Measurements from ENCODE around the gene CDH23.

Gene CDH23

DNA sequence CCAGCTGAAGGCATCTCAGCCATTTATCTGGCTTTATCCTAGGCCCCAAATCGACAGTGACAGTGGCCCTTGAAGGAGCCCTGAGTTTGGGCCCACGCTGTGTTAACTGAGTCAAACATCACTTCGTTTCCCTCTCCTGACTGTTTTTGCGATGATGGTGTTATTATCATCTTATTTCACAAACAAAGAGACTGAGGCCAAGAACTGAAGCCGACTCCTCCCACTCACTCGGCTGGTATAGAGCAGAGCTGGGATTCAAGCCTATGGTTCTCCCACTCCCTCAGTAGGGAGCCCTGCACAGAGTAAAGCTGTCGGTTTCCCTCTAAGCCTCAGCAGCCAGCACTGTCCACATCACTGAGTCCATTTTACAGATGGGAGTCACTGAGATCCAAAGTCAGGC lies 141.0 kb downstream of the CDH23 start:
- DNase-seq (ENCODE audit: low read depth): no peak

DNA sequence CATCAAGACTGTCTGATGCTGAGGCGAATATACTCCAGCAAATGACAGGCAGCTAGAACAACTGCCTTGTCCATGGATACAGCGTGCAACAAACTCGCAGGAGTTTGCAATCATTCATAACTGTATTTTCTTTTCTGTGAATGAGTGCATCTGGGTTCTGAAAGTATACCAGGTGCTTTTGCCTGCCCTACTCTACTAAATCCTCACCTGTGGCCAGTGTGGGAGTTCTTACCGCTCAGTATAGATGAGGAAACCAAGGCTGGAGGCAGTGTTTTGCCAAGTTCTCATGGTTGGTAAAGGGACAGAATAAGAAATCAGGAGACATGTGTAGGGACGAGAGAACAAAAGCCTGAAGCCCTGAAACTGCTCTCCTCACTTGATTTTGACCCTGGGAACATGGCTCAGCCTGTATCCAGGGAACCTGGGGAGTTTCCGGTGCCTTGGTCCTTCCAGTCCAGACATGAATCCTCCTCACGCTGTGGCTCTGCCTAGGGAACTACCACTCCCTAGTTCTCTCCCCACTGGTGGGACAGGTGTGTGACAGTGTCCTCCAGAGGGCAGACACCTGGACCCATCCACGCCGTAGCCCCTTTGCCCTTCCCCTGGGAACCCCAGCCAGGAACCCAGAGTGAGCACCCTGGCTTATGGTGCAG lies 142.0 kb downstream of the CDH23 start:
- DNase-seq (ENCODE audit: low read depth): no peak

DNA sequence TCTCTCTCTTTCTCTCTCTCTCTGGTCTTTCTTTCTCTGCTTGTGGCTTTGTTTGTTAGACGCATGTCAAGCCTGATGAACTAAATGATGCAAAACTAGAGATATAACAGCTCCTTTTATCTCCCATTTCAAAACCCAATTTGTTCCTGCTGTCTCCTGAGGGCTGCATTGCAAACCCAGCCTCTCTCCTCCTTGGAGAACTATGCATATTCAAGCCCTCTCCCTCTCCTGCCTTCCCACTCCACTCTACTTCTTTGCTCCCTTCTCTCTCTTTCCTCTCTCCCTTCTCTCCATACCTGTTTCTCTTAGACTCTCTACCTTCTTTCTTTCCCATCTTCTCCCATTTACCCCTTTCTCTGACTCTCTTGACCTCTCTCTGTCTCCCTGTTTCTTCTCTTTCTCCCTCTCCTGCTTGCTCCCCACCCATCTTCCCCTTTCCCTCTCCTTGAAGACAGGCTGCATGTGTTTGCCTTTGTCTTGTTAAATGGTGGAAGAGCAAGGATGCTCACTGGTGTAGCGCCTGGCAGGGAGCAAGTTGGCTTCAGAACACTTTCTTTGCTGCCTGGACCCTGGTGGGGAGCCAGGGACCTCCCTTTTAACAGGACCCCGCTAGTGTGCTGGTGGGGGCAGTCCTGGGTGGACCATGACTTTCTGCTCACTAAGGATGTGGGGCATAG lies 142.9 kb downstream of the CDH23 start:
- DNase-seq (ENCODE audit: low read depth): no peak

DNA sequence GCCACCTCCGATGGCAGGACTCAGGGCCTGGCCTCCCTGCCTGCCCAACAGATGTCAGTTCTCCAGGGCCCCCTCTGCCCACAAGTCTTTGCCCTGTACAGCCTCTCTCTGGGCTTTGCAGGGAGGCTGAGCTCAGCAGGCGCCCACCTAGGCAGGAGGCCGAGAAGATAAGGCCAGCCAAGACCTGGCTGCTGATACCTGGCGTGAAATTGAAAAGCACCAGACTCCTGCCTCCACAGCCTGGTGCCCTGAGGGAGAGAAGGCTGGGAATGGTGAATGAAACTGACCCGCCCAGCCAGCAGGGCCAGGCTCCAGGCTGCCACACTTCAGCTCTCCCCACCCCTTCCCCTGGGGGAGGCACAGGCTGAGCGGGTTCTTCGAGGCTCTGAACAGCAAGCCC lies 145.8 kb downstream of the CDH23 start:
- DNase-seq (ENCODE audit: low read depth): no peak

DNA sequence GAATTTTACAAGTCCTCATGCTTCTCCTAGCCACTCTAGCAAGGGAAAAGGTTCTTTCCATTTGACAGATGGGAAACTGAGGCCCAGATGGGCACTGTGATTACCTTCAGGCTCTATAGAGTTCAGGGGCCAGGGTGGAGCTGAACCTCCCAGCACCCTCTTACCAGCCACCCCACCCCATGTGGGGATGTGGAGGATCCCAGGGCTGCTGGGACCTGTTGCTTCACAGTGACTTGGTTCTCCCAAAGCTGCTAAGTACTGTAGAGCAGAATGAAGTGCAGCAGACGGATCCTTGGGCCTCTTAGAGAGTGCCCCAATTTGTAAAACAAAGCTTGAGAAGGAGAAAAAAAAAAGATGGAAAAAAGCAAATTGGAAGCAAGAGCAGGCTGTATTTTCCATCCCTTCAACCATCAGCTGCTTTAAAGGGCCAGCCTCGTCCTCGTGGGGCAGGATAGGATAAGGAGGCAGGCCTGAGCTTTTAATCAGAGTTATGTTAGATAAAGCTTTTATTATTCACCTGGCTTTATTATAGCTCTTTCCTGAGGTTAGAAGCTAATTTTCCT lies 147.0 kb downstream of the CDH23 start:
- no peak for DNase-seq (ENCODE audit: low read depth)

DNA sequence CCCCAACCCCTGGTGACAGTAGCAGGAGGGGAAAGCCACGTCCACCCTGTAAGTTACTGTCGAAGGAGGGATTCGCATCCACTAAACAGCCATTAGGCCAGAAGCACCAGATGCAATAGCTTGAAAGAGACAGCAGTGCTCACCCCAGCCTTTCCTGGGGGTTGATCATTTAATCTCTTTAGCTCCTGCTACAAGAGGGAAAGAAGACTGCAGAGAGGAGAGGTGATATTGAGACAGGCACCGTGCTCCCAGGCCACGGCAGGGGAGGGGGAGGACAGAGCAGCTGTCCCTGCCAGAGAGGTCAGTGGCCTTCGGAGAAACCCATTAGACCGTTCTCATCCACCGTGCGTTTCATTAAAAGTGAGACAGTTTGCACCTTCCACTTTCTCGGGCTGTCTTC lies 148.3 kb downstream of the CDH23 start:
- no peak for DNase-seq (ENCODE audit: low read depth)

DNA sequence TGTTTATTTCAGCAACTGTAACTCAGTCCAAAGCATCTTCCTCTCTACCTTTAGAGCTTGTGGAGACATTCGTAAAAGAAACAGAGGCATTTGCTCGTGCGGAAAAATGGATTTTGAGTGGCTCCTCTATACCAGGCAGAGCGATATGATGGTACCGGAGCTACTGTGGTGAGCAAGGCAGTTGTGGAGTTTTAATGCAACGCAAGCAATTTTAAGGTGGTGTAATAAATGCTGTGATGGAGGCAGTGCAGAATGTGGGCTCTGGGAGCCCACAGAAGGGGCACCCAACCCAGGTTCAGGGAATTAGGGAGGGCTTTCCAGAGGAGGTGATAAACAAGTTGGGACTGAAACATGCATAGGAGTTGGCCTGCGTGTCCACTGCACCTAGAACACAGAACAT lies 149.5 kb downstream of the CDH23 start:
- no peak for DNase-seq (ENCODE audit: low read depth)

DNA sequence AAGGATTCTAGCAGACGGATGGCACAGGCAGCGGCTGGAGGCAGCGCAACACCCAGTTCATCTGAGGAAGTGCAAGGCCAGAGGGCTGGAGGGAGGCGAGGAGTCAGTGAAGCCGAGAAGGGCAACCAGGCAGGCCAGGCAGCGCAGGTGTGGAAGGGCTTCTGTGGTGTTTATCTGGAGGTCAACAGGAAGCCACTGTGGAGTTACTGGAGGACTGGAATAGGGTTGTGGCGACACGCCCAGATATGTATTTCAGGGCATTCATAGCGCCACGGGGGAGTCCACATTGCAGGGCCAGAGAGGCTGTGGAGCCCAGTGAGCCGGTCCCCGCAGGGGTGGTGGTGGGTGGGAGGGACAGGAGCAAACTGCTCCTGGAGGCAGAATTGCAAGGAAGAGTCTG lies 150.6 kb downstream of the CDH23 start:
- no peak for DNase-seq (ENCODE audit: low read depth)

DNA sequence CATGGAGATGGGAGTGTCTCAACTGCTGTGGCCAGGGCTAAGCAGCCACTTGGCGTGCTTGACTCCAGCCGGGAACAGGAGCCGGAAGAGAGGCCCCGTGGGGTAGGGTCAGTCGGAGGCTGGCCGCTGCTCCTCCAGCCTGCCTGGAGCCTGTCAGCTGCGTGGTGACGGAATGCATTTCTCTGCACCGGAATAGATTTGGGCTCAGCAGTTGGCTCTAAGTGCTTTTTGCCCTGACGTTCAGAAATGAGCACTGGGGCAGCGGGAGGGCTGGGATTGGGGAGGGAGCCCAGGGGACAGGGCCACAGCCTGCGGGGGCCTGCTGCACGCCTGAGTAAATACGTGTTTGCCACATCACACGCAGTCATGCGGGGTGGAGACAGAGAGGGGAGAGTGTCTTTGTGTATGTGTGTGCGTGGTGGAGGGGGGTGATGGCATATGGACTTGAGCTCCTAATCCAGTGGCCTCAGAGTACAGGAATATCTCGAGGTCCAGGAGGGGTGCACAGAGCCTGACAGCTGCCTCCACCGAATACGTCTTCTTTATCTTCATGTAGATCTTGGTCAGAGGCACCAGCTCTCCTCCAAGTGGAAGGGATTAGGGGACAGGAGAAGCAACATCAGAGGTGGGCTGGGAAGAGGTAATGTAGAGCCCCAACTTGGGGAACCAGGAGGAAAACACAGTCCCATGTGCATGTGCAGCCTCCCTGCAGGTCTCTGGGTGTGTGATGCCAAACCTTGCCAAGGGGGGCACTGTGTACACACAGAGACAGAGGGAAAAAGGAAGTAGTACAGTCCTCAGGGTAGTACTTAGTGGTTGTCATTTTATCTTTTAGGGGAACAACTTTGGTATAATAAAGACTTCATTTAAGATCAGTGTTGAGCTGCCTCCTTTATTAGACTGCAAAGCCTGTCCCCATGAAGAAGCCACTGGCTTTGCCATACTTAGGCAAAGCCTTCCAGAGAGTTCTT lies 151.4 kb downstream of the CDH23 start:
- peak; percentile 21 for DNase-seq (ENCODE audit: low read depth)

DNA sequence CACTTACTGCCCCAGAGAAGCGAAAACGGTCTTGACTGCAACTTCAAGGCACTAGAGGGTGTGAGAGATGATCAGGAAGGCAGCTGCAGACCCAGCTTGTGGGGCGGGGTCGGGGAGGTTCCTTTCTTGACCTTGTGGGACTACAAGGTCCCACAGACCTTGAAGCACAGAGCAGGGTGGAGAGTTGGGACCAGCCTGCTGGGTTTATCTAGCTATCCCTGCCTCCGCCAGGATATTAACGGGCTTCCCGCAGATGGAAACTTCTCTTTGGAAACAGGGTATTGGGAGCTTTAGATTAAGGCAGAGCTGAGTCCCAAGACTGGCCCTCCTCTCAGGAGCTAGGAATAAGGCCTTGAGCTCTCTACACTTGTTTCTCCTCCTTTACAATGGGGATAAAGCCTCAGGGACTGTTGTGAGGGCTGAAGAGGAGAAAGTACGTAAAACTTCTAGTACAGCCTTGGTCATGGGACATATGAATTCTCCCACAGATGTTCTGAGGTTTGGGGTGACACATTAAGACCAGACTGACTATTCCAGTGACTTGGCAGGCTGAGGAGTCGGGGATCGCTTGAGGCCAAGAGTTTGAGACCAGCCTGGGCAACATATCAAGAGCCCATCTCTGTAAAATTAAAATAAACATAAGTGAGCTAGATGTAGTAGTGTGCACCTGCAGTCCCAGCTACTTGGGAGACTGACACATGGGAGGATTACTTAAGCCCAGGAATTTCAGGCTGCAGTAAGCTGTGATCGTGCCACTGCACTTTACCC lies 153.2 kb downstream of the CDH23 start:
- no peak for DNase-seq (ENCODE audit: low read depth)

DNA sequence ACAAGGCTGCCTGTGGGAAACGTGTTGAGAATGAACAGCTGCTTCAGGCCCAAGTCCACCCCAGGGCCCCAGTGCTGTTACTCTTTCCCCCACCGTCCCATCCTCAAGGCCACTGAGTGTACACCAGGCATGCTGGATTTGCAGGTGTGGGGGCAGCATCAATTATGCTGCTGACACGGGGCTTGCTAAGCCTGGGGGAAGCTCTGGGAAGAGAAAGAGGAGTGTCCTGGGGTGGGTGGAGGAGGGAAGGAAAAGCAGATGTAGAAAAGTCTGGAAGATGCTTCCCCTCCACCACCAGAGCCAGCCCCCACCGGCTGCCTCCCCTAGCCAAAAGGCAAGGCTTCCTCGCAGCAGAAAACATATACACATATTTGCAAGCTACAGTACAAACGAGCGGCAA lies 153.9 kb downstream of the CDH23 start:
- DNase-seq (ENCODE audit: low read depth): no peak

DNA sequence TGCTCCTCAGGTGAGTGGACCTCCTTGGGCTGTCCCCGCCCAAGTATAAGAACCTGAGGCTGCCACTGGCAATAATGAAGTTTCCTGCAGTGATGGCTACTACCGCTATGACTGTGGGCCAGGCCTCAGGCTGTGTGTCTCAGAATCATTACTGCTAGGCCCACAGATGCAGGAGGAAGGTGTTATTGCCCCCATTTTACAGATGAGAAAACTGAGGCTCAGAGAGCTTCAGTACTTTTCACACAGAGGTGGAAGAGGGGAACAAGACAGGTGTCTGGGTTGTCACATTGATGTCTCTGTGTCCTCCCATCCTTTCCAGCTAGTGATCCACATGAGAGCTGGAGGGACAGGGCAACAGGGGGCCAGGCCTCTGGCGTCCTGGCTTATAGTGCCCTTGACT lies 155.2 kb downstream of the CDH23 start:
- no peak for DNase-seq (ENCODE audit: low read depth)

DNA sequence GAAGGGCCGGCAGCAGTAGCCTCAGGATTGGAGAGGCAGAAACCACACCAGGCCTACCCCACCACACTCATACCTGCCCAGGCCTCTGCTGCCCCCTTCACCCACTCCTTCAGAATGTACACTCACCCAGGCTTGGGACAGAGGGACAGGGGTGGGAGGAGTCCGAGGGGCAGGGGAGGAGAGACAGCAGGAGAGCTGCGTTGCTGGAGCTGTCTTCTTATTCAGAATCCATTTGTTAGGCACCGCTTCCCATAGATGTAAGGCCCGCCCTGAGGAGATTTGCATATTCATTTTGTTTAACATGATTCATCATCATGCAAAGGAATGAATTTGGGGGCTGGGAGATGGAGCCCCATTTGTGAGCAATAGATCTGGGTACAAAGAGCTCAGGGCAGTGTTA lies 156.7 kb downstream of the CDH23 start:
- DNase-seq (ENCODE audit: low read depth): no peak

DNA sequence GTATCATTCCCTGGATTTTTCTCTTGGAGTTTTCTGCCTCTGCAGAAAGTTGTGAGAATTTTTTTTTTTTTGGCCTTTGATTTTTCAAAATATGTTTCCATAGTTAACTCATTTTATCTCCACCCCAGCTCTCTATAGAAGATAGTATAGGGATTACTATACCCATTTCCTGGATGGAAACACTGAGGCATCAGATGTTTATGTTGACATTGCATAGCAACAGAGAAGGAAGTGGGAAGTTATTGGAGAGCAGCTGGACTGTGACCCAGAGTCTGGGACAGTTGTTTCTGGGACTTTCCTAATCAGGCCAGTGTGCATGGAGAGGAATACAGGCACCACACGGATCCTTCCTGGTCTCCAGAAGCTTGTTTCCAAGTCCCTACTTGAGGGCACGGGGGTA lies 158.0 kb downstream of the CDH23 start:
- no peak for DNase-seq (ENCODE audit: low read depth)

DNA sequence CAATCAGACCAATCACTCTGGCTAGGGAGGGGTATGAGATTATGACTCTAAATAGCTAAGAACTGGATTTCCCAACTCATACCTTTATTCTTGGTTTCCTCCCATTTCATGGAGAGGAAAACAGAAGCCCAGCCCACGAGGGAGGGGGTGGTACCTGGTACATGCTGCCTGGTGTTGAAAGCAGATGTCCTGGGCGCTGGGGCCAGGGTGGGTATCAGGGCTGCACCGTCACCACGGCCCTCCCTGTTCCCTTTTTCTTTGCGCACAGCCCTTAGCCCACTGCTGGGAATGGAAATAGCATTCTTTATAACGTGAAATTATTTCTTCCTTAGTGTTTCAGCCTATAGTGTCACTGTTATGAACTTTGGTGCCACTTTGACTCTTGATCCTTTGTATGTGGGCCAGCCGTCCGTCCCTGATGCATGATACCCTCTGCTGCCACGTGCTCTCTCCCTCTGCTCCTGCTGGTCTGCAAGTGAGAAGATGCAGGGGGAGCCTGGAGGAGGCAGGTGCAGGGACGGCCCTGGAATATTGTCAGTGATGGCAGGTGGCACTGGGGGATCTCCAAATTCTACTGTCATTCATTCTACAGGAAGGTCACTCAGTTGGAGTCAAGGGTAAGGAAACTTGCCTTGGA lies 158.5 kb downstream of the CDH23 start:
- DNase-seq (ENCODE audit: low read depth): no peak

DNA sequence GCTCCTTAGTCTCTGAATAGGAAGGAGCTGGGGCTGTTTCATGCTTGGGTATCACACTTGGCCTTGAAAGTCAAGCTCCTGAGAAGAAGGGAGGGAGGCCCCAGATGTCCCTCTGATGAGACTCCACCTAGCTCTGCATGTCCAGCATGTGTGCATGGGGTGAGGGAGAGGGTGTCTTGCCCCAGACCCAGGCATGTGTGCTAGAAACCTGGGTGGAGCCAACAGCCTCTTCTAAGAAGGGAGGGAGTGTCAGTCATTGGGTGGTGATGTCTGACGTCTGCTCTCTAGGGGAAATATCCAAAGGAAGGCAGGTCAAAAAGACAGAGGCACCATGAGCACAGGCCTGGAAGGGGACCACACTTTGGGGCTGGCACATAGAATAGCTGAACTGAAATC lies 159.0 kb downstream of the CDH23 start:
- no peak for DNase-seq (ENCODE audit: low read depth)

DNA sequence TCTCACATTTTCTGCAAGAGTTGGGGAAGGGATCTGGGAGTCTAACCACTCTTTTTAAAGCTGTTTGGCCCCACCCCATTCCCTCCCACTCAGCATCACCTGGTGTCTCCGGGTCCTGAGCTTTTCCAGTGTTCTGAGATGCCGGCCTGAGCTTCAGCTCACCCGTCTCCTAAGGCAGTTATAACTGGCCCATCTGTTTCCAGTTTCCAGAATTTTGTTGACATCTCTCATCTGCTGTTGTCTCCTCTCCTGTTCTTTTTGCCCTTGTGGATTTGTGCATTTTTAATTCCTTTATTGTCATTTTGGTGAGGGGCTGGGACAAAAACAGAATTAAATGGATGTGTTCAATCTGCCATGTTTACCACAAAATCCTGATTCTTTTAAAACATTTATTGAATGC lies 162.3 kb downstream of the CDH23 start:
- no peak for DNase-seq (ENCODE audit: low read depth)

DNA sequence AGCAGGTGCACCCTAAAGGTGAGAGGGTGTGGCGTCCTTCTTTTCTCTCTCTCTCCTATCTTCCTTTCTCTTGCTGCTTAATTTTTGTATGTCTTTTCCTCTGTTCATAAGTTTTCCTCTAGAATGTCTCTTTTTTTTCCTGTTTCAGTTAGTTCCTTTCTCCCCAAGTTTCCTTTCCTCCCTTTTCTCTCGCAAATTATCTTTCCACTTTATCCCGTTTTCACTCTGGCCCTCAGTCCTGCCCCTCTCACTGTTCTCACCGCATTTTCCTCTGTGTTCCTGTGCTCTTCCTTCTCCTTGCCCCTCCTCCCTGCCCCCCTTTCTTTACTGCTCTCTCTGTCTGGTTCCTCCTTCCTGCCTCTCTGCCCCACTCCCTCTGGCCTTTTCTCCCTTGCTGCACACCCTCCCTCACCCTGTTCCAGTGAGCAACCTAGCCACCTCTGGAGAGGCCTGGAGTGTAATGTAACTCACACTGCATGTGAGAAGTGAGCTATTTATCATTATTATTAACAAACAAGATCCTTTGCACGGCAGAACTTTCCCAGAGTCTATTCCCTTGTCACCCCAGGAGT lies 164.4 kb downstream of the CDH23 start:
- no peak for DNase-seq (ENCODE audit: low read depth)

DNA sequence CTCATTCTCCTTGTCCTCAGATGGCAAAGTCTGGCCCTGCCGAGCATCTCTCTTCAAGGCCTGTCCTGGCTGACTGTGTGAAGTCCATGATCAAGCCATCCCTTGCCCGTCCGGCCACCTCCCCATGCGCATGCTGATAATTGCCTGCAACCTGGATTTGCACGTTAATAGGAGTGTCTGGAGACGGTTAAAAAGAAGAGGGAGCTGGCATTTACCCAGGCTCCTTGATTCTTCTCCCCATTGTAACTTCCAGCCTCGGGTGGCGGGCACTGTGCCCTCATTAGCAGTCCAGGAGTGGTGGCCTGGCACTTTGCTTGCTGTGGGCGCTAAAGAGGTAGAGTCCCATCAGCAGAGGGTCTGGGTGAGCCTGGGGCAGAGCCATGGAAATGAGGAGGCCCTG lies 165.5 kb downstream of the CDH23 start:
- DNase-seq (ENCODE audit: low read depth): no peak

DNA sequence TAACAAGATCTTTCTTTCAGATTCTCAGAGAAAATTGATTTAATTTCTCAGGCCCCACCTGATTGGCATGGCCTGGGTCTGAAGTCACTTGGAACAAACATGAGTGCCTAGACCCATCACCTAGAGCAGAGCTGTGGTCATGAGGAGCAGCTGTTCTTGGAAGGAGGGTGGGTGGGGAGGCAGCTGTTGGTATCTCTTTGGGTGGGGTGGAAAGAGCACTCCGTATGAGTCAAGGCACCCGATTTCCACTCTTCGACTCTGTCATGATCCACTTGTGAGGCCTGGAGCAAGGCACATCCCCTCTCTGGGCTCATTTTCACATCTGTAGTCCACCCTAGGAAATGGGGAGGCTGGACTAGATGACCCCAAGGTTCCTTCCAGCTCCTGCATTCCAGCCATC lies 166.2 kb downstream of the CDH23 start:
- no peak for DNase-seq (ENCODE audit: low read depth)

DNA sequence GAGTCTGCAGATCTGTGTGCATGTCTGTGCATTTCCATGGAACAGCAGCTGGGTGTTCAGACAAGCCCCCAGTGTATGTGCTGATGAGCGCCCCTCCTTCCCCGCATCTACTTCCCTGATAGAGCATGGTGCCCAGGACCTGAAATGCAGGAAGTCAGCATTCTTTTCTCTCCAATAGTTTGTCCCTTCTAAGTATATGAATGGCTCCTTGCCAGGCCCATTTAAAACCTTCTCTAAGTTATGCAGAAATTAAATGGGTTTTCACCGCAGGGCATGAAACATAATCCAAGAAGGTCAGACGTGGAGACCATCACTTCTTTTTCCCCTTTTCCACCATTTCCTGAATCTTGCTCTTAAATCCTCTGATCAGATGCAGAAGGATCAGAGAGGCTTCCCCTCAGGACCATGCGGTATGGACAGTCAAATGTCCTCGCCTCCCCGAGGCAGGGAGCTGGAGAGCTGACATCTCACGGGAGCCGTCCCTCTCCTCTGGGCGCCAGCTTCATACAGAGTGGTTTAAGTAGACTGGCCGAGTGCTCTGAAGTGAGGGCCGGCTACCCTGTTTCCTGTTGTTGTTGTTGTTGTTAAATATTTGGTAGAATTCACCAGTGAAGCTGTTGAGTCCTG lies 167.6 kb downstream of the CDH23 start:
- DNase-seq (ENCODE audit: low read depth): no peak
